Measurements from ENCODE around the gene OXSM.
A peak's percentile ranks its signal among the peaks of the same experiment; 100 is the strongest.

The OXSM gene

GRCh38 chr3:25821746-25822573 is 32.1 kb downstream of the OXSM start:
- no peak for TF ChIP-seq CTCF (IDR thresholded peaks at IDR 0.05)

- no peak for TF ChIP-seq CTCF (IDR thresholded peaks at IDR 0.05)
These were observed 33.4 kb downstream of the OXSM start for GRCh38 chr3:25823314-25823713.

- no peak for TF ChIP-seq CTCF (IDR thresholded peaks at IDR 0.05)
These were observed 36.6 kb downstream of the OXSM start for GRCh38 chr3:25826510-25826909.

- TF ChIP-seq CTCF (IDR thresholded peaks at IDR 0.05): no peak
These were observed 40.7 kb downstream of the OXSM start for GRCh38 chr3:25830373-25831280.

GRCh38 chr3:25831578-25831977 is 41.7 kb downstream of the OXSM start:
- TF ChIP-seq CTCF (IDR thresholded peaks at IDR 0.05): peak; percentile 51

GRCh38 chr3:25834346-25834745 is 44.5 kb downstream of the OXSM start:
- TF ChIP-seq CTCF (IDR thresholded peaks at IDR 0.05): no peak

GRCh38 chr3:25836579-25836978 is 46.7 kb downstream of the OXSM start:
- TF ChIP-seq CTCF (IDR thresholded peaks at IDR 0.05): no peak

Measured in LNCAP (cell line).